Measurements from ENCODE around the gene RAPGEF2. TPM values are rescaled to one million over a fixed set of nuclear protein-coding genes. Genes with fewer than 3 reads are reported as not detected.

Gene RAPGEF2
- total RNA-seq, 2 donors from 2014 or later = 22.8 to 40.0 TPM

GRCh38 chr4:159134429-159134828 is 31.6 kb downstream of the RAPGEF2 start:
- H3K36me3 ChIP-seq = no peaks in the 10 kb centered on the region
- H3K9ac ChIP-seq (ENCODE audit: low read depth in 2 of 2, low read length in 2 of 2) = no peak overlapping the region
- no peaks in the 10 kb centered on the region for H3K9me3 ChIP-seq
- H3K4me3 ChIP-seq = no peak overlapping the region
- DNase-seq = no peak
- intact Hi-C loops (cut with DNase I) = no loop called here
- TF ChIP-seq CTCF (IDR thresholded peaks at IDR 0.05) = no peak
- no peaks in the 10 kb centered on the region for H3K27me3 ChIP-seq
- H3K4me1 ChIP-seq = no peaks in the 10 kb centered on the region
- no peak overlapping the region for H3K27ac ChIP-seq

GRCh38 chr4:159137176-159137575 is 34.3 kb downstream of the RAPGEF2 start:
- intact Hi-C loops (cut with DNase I) = no loop called here
- no peaks in the 10 kb centered on the region for H3K9me3 ChIP-seq
- H3K9ac ChIP-seq (ENCODE audit: low read depth in 2 of 2, low read length in 2 of 2) = no peak overlapping the region
- peak; percentile 33 for DNase-seq
- no peaks in the 10 kb centered on the region for H3K4me1 ChIP-seq
- no peaks in the 10 kb centered on the region for H3K36me3 ChIP-seq
- H3K27me3 ChIP-seq = no peaks in the 10 kb centered on the region
- no peak overlapping the region for H3K4me3 ChIP-seq
- no peak for TF ChIP-seq CTCF (IDR thresholded peaks at IDR 0.05)
- no peak overlapping the region for H3K27ac ChIP-seq

GRCh38 chr4:159138436-159138835 is 35.6 kb downstream of the RAPGEF2 start:
- H3K9ac ChIP-seq (ENCODE audit: low read depth in 2 of 2, low read length in 2 of 2) = no peak overlapping the region
- no peaks in the 10 kb centered on the region for H3K9me3 ChIP-seq
- H3K4me3 ChIP-seq = no peak overlapping the region
- intact Hi-C loops (cut with DNase I) = no loop called here
- no peak overlapping the region for H3K27ac ChIP-seq
- H3K4me1 ChIP-seq = no peaks in the 10 kb centered on the region
- H3K27me3 ChIP-seq = no peaks in the 10 kb centered on the region
- H3K36me3 ChIP-seq = no peaks in the 10 kb centered on the region
- no peak for DNase-seq
- TF ChIP-seq CTCF (IDR thresholded peaks at IDR 0.05) = no peak

- Histone ChIP-seq H3K36me3 (no peaks in the 10 kb centered on the region), H3K4me3 (no peak overlapping the region), H3K9ac (ENCODE audit: low read depth in 2 of 2, low read length in 2 of 2) (no peak overlapping the region), H3K9me3 (no peaks in the 10 kb centered on the region), H3K4me1 (no peaks in the 10 kb centered on the region), H3K27me3 (no peaks in the 10 kb centered on the region), H3K27ac (no peak overlapping the region)
- intact Hi-C loops (cut with DNase I) = no loop called here
- no peak for DNase-seq
- no peak for TF ChIP-seq CTCF (IDR thresholded peaks at IDR 0.05)
Measured at GRCh38 chr4:159141193-159141592, 38.3 kb downstream of the RAPGEF2 start.

GRCh38 chr4:159142241-159142640 is 39.4 kb downstream of the RAPGEF2 start:
- intact Hi-C loops (cut with DNase I) = no loop called here
- H3K9ac ChIP-seq (ENCODE audit: low read depth in 2 of 2, low read length in 2 of 2) = no peak overlapping the region
- TF ChIP-seq CTCF (IDR thresholded peaks at IDR 0.05) = no peak
- H3K4me3 ChIP-seq = no peak overlapping the region
- no peaks in the 10 kb centered on the region for H3K27me3 ChIP-seq
- no peak overlapping the region for H3K27ac ChIP-seq
- H3K36me3 ChIP-seq = no peaks in the 10 kb centered on the region
- no peaks in the 10 kb centered on the region for H3K4me1 ChIP-seq
- no peak for DNase-seq
- H3K9me3 ChIP-seq = no peaks in the 10 kb centered on the region

All from colonic mucosa (tissue), 4 donors.